ENCODE results near the gene UBA3.

The UBA3 gene

DNA sequence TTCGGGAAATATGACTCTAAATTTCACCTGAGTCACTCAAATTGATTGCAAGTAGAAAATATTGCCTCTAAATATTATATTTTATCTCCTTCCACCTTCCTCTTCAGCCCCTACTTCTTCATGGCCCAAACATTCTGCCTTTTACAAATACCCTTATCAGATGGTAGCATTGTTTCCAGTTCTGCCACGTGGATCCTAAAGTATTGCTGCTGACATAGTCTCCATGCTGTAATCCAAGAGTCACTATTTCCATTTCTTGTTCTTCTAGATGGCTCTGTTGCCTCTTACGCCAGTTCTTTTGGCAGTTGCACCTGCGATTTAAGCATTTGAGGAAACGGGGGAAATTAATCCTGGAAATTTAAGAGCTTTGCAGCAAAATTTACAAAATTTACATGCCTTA is 28.6 kb upstream of the UBA3 start:
- Histone ChIP-seq H3K27me3 (ENCODE audit: insufficient read depth, poor library complexity, severe bottlenecking) (no peaks in the 10 kb centered on the region), H3K27ac (replicated peaks) (no peak overlapping the region), H3K4me3 (replicated peaks; ENCODE audit: insufficient read depth, low read length) (no peak overlapping the region)
- TF ChIP-seq, protein P1, sequence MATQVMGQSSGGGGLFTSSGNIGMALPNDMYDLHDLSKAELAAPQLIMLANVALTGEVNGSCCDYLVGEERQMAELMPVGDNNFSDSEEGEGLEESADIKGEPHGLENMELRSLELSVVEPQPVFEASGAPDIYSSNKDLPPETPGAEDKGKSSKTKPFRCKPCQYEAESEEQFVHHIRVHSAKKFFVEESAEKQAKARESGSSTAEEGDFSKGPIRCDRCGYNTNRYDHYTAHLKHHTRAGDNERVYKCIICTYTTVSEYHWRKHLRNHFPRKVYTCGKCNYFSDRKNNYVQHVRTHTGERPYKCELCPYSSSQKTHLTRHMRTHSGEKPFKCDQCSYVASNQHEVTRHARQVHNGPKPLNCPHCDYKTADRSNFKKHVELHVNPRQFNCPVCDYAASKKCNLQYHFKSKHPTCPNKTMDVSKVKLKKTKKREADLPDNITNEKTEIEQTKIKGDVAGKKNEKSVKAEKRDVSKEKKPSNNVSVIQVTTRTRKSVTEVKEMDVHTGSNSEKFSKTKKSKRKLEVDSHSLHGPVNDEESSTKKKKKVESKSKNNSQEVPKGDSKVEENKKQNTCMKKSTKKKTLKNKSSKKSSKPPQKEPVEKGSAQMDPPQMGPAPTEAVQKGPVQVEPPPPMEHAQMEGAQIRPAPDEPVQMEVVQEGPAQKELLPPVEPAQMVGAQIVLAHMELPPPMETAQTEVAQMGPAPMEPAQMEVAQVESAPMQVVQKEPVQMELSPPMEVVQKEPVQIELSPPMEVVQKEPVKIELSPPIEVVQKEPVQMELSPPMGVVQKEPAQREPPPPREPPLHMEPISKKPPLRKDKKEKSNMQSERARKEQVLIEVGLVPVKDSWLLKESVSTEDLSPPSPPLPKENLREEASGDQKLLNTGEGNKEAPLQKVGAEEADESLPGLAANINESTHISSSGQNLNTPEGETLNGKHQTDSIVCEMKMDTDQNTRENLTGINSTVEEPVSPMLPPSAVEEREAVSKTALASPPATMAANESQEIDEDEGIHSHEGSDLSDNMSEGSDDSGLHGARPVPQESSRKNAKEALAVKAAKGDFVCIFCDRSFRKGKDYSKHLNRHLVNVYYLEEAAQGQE (IDR thresholded peaks at IDR 0.05; ENCODE audit: insufficient replicate concordance, low read depth), result no peak
- TF ChIP-seq POLR2AphosphoS5 (IDR thresholded peaks at IDR 0.05; ENCODE audit: low read depth) (no peak), SPI1 (IDR thresholded peaks at IDR 0.05; ENCODE audit: borderline replicate concordance, low read depth) (no peak), GABPA (IDR thresholded peaks at IDR 0.05; ENCODE audit: low read depth) (no peak)
- TF ChIP-seq, protein P2, sequence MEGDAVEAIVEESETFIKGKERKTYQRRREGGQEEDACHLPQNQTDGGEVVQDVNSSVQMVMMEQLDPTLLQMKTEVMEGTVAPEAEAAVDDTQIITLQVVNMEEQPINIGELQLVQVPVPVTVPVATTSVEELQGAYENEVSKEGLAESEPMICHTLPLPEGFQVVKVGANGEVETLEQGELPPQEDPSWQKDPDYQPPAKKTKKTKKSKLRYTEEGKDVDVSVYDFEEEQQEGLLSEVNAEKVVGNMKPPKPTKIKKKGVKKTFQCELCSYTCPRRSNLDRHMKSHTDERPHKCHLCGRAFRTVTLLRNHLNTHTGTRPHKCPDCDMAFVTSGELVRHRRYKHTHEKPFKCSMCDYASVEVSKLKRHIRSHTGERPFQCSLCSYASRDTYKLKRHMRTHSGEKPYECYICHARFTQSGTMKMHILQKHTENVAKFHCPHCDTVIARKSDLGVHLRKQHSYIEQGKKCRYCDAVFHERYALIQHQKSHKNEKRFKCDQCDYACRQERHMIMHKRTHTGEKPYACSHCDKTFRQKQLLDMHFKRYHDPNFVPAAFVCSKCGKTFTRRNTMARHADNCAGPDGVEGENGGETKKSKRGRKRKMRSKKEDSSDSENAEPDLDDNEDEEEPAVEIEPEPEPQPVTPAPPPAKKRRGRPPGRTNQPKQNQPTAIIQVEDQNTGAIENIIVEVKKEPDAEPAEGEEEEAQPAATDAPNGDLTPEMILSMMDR (IDR thresholded peaks at IDR 0.05; ENCODE audit: insufficient read depth, low read length), result no peak
- DNase-seq (ENCODE audit: low read depth in 1 of 2, low spot score in 1 of 2), result no peak

DNA sequence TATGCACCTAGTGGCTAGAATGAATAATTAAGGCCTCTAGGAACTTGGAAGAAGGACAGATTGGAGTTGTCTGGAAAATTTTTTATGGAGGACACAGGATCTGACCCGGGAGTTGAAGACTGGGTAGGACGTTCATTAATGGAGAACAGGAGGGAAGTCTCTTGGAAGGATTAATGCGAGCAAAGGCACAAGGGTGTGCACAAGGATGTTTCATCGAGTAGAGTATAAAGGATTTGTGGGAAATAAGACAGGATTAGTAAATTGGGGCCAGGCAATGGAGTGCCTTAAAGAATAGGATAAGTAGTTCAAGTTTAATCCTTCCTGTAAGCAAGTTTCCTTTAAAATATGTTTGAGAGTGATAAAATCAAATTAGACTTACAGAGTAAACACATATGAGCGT is 27.7 kb upstream of the UBA3 start:
- no peak for TF ChIP-seq SPI1 (IDR thresholded peaks at IDR 0.05; ENCODE audit: borderline replicate concordance, low read depth)
- H3K4me3 ChIP-seq (replicated peaks; ENCODE audit: insufficient read depth, low read length), result no peak overlapping the region
- no peaks in the 10 kb centered on the region for H3K27me3 ChIP-seq (ENCODE audit: insufficient read depth, poor library complexity, severe bottlenecking)
- H3K27ac ChIP-seq (replicated peaks), result no peak overlapping the region
- DNase-seq (ENCODE audit: low read depth in 1 of 2, low spot score in 1 of 2), result no peak

DNA sequence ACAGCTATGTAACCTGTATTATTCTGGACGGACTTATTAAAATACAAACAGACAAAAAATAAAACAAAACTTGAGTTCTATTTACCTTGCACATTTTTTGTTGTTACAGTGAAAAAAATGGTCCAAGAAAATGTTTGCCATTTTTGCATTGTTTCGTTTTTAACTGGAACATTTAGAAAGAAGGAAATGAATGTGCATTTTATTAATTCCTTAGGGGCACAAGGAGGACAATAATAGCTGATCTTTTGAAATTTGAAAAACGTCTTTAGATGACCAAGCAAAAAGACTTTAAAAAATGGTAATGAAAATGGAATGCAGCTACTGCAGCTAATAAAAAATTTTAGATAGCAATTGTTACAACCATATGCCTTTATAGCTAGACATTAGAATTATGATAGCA is 25.2 kb upstream of the UBA3 start:
- Histone ChIP-seq H3K4me3 (replicated peaks; ENCODE audit: insufficient read depth, low read length) (no peak overlapping the region), H3K27ac (replicated peaks) (no peak overlapping the region), H3K27me3 (ENCODE audit: insufficient read depth, poor library complexity, severe bottlenecking) (no peaks in the 10 kb centered on the region)
- TF ChIP-seq SPI1 (IDR thresholded peaks at IDR 0.05; ENCODE audit: borderline replicate concordance, low read depth) (no peak), POLR2AphosphoS5 (IDR thresholded peaks at IDR 0.05; ENCODE audit: low read depth) (no peak), GABPA (IDR thresholded peaks at IDR 0.05; ENCODE audit: low read depth) (no peak)
- TF ChIP-seq, protein P2 (IDR thresholded peaks at IDR 0.05; ENCODE audit: insufficient read depth, low read length), result no peak
- TF ChIP-seq, protein P1 (IDR thresholded peaks at IDR 0.05; ENCODE audit: insufficient replicate concordance, low read depth), result no peak
- no peak for DNase-seq (ENCODE audit: low read depth in 1 of 2, low spot score in 1 of 2)

DNA sequence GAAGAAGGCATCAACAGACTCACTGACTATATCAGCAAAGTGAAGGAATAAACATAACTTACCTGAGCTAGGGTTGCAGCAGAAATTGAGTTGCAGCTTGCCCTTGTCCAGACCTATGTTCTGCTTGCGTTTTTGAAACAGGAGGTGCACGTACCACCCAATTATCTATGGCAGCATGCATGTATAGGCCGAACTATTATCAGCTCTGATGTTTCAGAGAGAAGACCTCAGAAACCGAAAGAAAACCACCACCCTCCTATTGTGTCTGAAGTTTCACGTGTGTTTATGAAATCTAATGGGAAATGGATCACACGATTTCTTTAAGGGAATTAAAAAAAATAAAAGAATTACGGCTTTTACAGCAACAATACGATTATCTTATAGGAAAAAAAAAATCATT is 24.4 kb upstream of the UBA3 start:
- Histone ChIP-seq H3K27me3 (ENCODE audit: insufficient read depth, poor library complexity, severe bottlenecking) (no peaks in the 10 kb centered on the region), H3K4me3 (replicated peaks; ENCODE audit: insufficient read depth, low read length) (no peak overlapping the region), H3K27ac (replicated peaks) (no peak overlapping the region)
- TF ChIP-seq, protein P2 (IDR thresholded peaks at IDR 0.05; ENCODE audit: insufficient read depth, low read length), result no peak
- TF ChIP-seq GABPA (IDR thresholded peaks at IDR 0.05; ENCODE audit: low read depth) (no peak), SPI1 (IDR thresholded peaks at IDR 0.05; ENCODE audit: borderline replicate concordance, low read depth) (no peak), POLR2AphosphoS5 (IDR thresholded peaks at IDR 0.05; ENCODE audit: low read depth) (no peak)
- TF ChIP-seq, protein P1 (IDR thresholded peaks at IDR 0.05; ENCODE audit: insufficient replicate concordance, low read depth), result no peak
- DNase-seq (ENCODE audit: low read depth in 1 of 2, low spot score in 1 of 2), result no peak
